Muscle of arm (tissue), 12 donors: ENCODE data around the gene ARGFX. TPM values are rescaled to one million over a fixed set of nuclear protein-coding genes. Genes with fewer than 3 reads are reported as not detected.
"Not testable (repeated sequence)": the region's sequence is repeated elsewhere in the genome, so short reads cannot be mapped to it uniquely, and the experiment has no call there.

Source experiments
- DNase-seq: peaks from one replicate; pipeline ENCODE4 v3.0.0-alpha.2; 2013
- polyA plus RNA-seq, 12 donors: library from polyadenylated mRNA; unstranded; fragments of 120-200 nt; gene quantifications; one replicate each; pipeline ENCODE4 v1.2.1, GENCODE V29; 2013; ENCODE audit not compliant: insufficient read length in 12 of 12

The ARGFX gene
- polyA plus RNA-seq, 12 donors, result not detected

DNA sequence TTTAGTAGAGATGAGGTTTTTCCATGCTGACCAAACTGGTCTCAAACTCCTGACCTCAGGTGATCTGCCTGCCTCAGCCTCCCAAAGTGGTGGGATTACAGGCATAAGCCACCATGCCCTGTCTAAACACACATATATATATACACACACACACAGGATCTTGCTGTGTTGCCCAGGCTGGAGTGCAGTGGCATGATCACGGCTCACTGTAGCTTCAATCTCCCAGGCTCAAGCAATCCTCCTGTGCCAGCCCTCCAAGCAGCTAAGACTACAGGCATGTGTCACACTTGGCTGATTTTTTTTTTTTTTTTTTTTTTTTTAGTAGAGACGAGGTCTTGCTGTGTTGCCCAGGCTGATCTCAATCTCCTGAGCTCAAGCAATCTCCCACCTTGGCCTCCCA, 32.2 kb downstream of the ARGFX start:
- DNase-seq, result not testable (repeated sequence)

DNA sequence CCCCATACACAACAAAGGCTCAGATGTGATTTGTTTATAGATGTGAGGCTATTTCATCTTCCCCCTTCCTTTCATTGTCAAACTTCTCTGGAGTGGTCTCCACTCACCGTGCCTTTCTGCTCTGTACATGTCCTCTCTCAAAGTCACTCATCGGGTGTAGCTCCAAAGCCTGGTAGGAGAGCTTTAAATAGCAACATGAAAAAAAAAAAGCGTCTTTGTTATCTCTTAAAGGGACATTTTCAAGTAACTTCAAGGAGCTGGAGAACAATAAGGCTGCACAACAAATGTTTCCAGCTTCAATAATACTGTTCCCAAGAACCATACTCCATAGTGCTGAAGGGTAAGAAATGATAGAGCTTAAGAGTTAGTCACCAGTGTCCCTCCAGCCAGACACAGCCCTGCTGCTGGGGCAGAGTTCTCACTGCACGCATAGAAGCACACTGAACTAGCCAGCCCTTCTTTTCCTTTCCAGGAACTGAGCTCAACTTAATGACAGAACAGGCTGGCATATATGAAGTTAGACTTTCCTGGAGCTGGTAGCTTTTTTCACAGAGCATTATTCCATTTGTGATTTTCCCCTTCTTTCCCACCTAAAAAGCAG, 33.6 kb downstream of the ARGFX start:
- no peak for DNase-seq

GRCh38 chr3:121604759-121605158, 37.0 kb downstream of the ARGFX start:
- DNase-seq, result no peak

DNA sequence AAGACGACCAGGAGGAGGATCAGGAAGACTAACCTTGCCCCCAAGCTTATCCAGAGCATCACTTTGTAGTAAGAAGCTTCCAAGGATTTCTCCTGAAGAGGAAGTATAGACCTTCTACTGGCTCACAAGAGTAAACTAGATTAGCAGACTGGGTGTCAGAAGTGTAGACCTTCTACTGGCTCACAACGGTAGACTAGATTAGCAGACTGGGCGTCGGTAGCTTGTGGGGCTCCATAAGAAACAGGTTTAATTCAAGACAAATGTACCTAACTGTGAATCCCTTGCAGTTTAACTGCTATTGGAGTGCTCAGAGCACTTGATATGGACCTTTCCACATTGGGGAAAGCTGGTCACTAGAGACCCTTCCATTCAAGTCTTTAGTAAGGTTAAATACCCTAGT, 38.4 kb downstream of the ARGFX start:
- DNase-seq, result no peak

Other genes with a start within 250 kb of the ARGFX start
- gene POLQ, start 22.0 kb upstream of the ARGFX start, polyA plus RNA-seq, result 1 to 10 TPM in 11 of 12 donors, not detected in 1; 2.1 to 5.6 (median 4.2) TPM
- 1 to 10 TPM in 11 of 12 donors, not detected in 1; 1.6 to 3.9 (median 2.5) TPM for gene FBXO40, start 25.4 kb downstream of the ARGFX start, polyA plus RNA-seq
- gene HCLS1, start 93.0 kb downstream of the ARGFX start, polyA plus RNA-seq, result 10 to 100 TPM in 1 of 12 donors, 1 to 10 TPM in 10, not detected in 1; 5.2 to 33.2 (median 6.2) TPM
- gene GOLGB1, start 181.8 kb downstream of the ARGFX start, polyA plus RNA-seq, result 10 to 100 TPM; 40.2 to 63.3 (median 47.9) TPM